HG03354 (cell line): ENCODE measurements around the gene TGDS.
"Not testable (repeated sequence)": the region's sequence is repeated elsewhere in the genome, so short reads cannot be mapped to it uniquely, and the experiment has no call there.

Experiments used
- ATAC-seq: cut with Tn5 transposase; IDR thresholded peaks from one replicate; pipeline ENCODE4 v1.9.1; 2021; ENCODE audit warnings: mild to moderate bottlenecking; ENCODE audit not compliant: unreplicated experiment, poor library complexity, severe bottlenecking

Gene TGDS

DNA sequence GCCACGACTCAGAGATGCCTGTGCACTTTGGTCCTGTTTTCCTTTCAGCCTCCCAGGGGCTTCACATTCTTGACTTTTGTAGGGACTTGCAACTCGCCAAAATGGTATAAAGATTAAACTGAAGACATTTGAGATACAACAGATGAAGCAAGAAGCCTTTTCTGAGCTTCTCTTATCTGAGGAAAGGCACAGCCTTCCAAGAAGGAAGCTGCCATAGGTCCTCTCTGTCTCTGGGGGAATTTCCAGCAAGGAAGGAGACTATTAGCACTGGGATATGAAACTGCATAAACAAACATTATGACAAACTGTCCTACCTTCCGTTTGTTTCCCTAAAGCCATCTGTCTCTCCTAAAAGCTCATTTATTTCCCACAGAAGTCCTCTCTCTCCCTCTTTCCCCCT lies 39.3 kb downstream of the TGDS start:
- ATAC-seq: no peak

GRCh38 chr13:94556041-94556440 lies 39.9 kb downstream of the TGDS start:
- ATAC-seq: no peak

DNA sequence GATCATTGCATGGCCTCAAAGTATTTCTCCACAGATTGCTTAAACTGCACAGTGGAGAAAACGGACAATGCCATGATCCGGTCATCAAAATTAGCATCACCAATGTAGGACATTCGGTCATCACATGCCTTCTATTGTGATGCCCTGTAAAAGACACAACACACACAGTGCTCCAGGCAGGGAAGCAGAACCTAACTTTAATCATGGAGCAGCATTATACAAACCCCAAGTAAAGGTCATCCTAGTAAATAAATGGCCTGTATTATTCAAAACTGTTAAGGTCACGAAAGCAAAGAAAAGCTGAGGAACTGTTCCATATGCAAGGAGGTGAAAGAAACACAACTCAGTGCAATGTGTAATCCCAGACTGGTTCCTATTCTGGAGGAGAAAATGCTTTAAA lies 42.2 kb downstream of the TGDS start:
- no peak for ATAC-seq

DNA sequence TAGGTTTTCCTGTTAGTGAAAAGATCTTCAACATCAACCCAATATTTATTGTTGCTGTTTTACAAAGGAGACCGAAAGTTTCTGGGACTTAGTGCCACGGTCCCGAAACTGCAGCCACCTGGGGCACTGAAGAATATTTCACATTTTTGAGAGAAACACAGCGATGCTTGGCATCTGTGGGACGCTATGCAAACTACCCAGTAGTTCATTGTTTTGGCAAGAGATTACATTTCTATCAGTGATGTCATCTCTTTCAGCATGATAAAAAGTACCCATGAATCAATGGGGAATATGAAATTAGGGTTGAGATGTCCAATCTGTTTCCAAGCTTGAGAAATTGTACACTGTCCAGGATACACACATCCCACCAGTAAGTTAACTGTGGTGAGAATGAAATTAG lies 43.9 kb downstream of the TGDS start:
- ATAC-seq: no peak

GRCh38 chr13:94550062-94550738 lies 45.8 kb downstream of the TGDS start:
- ATAC-seq: peak; percentile 13

DNA sequence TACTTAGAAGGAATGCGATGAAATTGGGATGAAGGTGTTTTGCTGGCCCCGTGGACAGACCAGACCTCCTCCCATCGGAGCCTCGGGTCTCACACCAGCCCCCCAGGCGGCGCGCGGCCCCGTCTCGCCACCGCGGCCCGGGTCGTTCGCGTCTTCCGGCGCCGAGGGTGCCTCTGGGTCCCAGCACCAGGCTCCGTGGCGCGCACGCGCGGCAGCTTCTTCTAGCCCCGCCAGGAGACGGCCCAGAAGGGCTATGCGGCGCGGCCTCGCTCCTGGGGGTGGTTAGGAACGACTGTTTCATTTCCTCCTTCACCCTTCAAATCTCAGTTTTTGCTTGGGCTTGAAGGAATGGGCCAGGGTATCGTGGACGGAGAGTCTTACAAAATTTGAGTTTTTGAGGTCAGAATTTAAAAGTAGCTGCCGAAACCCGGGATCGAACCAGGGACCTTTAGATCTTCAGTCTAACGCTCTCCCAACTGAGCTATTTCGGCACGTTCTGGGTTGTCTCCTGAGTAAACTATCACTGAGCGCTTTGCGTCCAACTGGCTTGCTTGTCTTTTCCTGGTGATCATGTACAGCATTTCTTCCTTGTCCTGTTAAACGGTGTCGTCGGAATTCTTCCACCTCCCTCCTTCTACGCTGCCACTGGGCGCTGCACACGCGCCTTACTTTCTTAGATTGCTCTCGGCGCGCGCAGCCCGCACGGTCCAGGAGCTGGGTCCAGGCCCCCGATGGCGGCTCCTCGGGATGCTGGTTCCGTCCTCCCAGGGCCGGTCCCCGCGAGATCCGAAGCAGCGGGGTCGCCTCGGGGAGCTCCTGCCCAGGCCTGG lies 46.5 kb downstream of the TGDS start:
- peak; percentile 91 for ATAC-seq

DNA sequence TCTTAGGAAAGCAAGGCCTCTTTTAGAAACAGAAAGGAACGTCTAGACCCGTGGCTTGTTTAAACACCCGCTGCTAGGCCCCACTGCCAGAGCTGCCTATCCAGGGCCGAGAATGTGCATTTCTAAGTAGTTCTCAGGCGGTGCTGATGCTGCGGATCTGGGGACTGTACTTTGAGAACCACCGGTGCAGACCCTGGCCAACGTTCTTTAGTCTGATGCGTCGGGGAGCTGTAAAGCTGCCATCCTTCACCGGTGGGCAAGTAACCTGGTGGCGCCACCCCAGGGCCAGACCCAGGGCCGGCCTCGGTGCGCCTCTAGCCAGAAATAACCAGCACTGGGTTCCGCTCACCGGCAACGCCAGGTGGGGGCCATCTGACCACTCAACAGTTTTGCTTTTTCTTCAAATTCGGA lies 47.1 kb downstream of the TGDS start:
- ATAC-seq: peak; percentile 69

DNA sequence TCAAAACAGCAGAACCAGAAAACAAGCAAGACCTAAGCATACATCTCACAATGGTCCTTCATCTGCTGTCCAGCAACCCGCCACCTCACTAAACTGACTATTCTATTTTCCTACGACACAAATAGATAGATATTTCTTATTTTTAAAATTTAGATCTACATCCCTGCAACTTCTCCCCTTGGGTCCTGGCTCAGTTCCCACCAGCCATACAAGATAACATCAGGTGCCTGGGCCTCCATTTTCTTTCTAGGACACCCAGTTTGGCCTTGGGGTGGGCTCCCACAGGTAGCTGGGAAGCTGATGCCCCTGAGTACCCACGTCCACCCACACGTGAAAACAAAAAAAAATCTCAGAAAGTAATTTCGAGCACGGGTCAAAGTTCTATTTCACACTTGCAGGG lies 47.6 kb downstream of the TGDS start:
- no peak for ATAC-seq

GRCh38 chr13:94546061-94546839 lies 49.7 kb downstream of the TGDS start:
- no peak for ATAC-seq

DNA sequence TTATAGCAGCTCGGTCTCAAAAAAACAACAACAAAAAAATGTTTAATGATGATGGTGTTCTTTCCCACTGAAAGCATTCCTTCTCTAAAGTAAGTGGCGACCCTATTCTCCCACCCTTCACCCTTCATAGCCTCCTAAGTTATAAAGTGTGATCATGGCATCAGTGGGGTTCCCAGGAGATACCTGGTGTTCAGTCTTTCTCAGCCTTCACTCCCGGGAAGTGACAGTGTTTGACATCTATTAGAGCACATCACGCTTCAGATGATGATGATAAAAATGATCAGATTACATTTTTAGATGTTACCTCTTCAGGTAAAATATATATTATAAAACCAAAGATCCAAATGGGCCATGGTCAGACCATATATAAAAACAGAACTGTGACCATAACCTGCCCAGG lies 51.0 kb downstream of the TGDS start:
- no peak for ATAC-seq

GRCh38 chr13:94542917-94543316 lies 53.0 kb downstream of the TGDS start:
- no peak for ATAC-seq

- ATAC-seq: no peak
These were observed 58.0 kb downstream of the TGDS start for GRCh38 chr13:94537740-94538630.

- no peak for ATAC-seq
These were observed 60.2 kb downstream of the TGDS start for GRCh38 chr13:94535775-94536174.

- no peak for ATAC-seq
These were observed 60.7 kb downstream of the TGDS start for GRCh38 chr13:94535231-94535630.

DNA sequence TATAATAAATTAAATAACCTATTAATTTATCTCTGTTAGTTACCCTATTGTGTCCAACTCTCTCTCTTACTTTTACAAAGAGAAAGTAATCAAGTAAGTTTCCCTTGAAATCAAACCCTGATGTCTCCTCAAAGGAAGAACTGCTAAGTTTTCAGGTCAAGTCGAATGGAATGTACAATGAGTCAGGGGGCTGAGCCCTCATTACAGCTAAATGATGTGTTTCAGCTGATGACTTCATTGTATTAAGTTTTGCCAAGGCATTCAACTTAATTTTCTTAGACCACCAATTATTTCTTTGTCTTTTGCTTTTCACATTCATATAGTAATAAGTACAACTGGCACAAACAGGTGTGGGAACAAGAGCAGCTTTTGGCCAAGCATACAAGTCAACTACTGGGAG lies 61.8 kb downstream of the TGDS start:
- ATAC-seq: no peak

DNA sequence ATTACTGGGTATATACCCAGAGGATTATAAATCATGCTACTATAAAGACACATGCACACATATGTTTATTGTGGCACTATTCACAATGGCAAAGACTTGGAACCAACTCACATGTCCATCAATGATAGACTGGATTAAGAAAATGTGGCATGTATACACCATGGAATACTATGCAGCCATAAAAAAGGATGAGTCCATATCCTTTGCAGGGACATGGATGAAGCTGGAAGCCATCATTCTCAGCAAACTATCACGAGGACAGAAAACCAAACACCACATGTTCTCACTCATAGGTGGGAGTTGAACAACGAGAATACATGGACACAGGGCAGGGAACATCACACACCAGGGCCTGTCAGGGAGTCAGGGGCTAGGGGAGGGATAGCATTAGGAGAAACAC lies 63.7 kb downstream of the TGDS start:
- not testable (repeated sequence) for ATAC-seq

DNA sequence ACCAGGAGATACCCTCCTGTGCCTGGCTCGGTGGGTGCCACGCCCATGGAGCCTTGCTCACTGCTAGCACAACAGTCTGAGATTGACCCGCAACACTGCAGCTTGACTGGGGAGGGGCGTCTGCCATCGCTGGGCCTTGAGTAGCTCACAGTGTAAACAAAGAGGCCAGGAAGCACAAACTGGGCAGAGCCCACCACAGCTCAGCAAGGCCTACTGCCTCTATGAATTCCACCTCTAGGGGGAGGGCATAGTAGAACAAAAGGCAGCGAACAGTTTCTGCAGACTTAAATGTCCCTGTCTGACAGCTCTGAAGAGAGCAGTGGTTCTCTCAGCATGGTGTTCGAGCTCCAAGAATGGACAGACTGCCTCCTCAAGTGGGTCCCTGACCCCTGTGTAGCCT lies 69.0 kb downstream of the TGDS start:
- ATAC-seq: not testable (repeated sequence)

DNA sequence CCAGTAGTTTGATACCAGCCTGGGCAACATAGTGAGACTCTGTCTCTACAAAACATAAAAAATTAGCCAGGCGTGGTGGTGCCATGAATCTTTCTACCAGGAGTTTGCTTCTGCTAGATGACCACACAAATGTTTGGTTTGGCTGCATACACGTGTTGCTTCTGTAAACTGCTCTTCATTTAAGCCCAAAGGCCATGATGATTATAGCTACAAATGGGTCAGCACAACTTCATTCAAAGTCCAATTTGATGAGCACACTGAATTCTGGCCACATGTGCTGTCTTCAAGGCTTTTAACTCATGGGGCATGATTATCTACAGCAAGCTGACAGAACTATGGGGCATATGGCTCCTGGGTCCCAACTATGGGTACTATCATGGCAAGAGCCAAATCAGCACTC lies 70.2 kb downstream of the TGDS start:
- no peak for ATAC-seq

DNA sequence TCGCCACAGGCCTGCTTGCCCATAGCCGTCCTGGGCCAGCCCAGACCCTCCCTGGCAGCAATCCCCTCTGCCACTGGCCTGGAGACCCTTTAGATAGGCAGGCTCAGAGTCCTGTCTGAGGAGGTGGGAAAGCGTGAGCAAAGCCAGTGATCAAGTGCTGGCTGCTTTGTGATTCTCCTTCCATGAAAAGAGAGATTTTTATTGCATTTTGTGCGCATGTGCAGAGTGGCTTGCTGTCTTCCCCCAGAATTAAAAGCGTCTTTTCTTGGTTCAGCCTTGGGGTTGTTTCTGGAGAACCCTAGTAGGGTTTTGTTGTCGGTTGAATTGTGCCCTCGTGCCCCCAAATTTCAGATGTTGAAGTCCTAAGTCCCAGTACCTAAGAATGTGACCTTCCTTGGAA lies 71.5 kb downstream of the TGDS start:
- ATAC-seq: no peak
